GF-D8 (cell line): ENCODE results near the gene PTP4A1.

Source experiments
- DNase-seq: peaks from one replicate; lab custom pipeline; 2025; lab: John Stamatoyannopoulos, UW

PTP4A1 gene

DNA sequence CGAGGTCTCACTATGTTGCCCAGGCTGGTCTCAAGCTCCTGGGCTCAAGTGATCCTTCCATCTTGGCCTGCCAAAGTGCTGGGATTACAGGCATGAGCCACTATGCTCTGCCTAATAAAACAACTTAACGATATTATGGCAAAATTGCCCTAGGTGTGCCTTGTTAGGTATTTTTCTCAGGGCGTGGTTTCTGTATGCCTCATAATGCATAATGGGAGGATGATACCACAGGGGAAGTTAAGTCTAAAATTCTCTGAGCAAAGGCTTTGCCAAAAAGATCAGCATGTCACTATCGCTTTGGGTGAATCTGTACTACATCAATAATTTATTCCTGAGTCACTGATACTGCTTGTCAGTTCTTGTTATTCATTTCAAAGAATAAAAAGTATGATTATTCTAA, 15.9 kb upstream of the PTP4A1 start:
- no peak for DNase-seq

DNA sequence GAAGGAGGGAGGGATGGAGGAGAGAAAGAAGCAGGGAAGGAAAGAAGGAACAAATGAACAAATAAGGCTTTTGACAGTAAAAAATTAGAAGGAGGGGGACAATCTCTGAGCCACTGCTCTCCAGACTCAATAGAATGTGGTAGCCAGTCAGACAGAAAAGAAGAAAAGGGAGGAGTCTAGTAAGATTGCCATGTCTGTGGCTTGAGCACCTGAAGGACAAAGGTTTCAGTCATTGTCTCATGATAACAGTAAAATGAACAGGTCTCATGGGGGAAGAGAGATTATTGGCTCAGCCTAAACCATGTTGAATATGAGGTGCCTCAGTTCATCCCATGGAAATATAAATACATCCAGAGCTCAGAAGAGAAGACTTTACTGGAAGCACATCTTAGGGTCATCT, 14.0 kb upstream of the PTP4A1 start:
- DNase-seq = no peak

DNA sequence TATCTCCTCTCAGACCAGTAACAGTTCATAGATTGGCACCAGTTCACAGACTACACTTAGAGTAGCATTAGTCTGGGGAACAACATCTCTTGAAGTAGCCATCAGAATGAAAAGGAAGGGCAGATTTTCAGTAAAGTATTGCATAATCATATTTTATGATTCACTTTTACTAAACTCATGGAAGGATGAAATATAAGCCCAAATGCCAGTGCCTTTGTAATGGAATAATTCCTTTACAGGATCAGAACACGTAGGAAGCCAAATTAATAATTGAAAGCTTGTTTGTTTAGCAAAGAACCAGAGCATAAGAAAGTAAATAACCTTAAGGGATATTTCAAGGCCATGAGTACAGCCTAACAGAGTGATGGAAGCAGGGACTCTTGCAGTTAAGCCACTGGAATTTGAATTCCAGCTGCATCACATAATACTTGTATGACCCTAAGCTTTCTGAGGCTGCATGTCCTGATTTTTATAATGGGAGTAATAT, 11.4 kb upstream of the PTP4A1 start:
- DNase-seq = no peak

DNA sequence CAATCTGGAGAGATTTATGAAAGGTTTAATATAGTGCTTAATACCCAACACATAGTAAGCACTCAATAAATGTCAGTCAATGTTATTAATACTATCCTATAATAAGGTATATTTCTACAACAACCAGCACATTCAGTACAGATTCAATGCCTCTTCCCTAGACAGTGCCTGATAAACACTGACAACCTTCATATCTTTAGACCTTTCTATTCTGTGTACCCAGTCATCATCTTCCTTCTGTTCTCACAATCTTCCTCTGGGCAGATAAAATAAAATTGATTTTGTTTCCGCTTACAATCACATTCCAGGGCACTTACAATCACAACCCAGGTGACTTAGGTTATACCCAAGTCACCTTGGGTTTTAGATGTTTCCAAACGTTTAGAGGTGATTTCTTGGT, 11.0 kb upstream of the PTP4A1 start:
- DNase-seq = no peak

DNA sequence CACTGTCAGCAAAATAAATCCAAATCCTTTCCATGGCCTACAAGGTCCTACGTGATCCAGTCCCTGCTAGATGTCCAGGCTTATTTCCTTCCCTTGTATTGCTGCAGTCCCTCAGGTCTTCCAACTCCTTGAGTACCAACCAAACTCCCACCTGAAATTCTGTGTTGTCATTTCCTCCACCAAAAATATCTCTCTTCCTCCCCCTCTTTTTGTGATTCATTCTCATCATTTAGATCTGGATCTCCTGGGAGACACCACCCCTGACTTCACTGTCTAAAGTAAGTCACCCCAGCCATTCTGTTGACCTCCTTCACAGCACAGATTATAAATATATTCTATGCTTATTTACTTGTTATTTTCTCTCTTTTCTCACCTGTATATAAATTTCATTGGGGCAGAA, 9.0 kb upstream of the PTP4A1 start:
- DNase-seq = no peak

DNA sequence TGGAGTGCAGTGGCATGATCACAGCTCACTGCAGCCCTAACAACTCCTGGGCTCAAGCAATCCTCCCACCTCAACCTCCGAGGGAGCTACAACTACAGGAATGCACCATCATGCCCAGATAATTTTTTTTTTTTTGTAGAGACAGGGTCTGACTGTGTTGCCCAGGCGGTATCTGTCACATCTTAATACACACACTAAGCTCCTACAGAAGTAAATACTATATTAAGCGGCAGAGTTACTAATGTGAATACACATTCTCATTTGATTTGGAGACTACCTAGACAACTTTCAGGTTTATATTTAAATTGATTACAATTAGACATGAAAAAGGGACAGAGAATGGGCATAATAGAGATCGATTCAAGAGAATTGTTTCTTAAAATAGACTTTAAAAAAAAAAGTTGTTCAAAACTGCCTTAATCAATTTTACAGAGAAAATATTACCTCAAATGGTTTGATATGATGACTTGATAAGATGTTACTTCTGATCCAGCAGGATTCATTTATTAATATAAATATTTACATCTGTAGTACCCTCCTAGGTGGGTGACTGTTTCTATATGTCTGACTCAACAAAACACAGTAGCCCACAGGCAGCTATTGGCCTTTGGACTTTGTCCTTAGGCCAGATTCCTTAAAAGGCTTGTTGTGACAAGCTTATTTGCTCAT, 7.1 kb upstream of the PTP4A1 start:
- no peak for DNase-seq

DNA sequence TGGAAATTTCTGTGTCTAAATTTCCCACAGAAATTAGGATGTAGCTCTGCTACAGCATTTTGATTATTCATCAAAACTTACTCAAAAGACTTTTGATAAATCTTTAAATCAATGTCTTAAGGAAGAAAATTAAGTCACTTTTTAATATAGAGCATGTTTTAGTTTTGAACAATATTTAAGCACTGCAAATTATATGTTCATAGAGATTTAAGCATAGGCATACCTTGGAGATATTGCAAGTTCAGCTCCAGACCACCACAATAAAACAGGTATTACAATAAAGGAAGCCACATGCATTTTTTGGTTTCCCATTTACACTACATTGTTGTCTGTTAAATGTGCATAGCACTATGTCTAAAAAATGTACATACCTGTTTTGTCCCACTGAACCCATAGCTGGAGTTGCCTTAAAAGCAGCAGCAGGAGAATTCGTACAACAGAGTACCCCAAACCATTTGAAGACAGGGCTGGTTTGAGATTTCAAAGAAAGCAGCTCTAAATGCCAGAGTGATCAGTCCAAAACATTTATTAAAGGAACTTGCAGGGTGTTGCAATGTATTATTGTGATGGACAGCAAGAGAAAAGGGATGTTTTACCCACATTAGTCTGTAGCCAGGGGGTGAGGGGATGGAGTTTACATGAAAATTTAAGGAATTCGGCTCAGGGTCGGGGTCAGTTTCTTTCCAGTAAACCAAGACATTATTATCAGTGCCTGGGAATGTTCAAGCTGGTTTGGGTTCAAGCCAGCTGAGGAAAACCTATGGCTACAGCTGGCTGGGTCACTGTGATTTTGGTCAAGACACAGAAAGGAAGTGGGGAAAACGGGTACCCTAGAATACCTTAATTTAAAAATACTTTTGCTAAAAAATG, 6.3 kb upstream of the PTP4A1 start:
- no peak for DNase-seq

DNA sequence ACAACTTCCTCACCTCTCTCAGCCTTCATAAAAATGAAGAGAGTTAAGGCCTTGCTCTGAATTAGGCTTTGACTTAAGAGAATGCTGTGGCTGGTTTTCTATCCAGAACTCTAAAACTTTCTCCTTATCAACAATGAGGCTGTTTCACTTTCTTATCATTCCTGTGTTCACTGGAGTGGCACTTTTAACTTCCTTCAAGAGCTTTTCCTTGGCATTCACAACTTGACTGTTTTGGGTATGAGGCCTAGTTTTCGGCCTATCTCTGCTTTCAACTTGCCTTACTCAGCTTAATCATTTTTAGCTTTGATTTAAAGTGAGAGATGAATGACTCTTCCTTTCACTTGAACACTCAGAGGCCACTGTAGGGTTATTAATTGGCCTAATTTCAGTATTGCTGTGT, 4.3 kb upstream of the PTP4A1 start:
- no peak for DNase-seq

DNA sequence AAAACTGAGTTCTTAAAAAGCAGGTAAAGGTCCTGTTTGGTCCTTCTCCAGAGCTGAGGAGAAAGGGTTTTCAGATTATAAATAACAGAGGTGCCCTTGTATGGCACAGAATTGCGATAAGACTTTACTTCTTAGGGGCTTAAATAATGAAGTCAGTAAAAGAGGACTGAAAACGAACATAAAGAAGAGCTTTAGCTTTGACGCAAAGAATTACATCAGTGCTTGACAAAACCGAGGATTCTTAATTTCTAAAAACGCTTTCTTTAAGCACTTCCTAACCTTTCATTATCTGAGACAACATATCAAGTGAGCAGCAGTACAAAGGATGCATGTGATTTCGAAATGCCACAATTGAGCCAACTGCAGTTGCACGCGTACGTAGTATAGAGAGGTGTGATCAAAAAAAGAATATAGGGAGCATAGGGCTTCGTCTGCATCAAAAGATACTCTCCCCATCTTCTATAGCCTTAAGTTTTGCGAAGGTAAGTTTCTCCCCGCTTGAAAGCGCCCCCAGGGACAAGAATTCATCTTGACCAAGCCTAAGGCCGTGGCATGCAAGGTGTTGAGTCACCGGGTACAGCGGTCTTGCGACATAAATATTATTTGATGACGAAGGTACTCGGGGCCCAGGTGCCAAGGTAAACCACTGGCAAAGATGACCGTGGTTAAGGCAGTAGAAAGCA, 778 bp upstream of the PTP4A1 start:
- DNase-seq = no peak

DNA sequence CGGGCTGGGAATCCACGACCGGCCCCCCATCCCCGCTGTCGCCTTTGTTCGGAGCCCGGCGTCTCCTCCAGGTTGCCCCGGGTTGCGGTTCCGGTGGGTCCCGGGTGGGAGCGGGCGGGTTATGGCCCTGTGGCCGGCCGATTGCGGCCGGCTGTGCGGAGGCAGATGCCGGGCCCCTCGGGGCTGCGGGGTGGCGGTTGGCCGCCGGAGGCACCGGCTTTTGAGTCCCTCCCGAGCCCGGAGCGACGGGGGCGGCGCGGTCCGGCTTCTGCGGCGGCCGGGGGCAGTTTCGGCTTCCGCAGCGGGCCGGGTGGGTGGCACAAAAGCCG, 431 bp downstream of the PTP4A1 start:
- DNase-seq = no peak

DNA sequence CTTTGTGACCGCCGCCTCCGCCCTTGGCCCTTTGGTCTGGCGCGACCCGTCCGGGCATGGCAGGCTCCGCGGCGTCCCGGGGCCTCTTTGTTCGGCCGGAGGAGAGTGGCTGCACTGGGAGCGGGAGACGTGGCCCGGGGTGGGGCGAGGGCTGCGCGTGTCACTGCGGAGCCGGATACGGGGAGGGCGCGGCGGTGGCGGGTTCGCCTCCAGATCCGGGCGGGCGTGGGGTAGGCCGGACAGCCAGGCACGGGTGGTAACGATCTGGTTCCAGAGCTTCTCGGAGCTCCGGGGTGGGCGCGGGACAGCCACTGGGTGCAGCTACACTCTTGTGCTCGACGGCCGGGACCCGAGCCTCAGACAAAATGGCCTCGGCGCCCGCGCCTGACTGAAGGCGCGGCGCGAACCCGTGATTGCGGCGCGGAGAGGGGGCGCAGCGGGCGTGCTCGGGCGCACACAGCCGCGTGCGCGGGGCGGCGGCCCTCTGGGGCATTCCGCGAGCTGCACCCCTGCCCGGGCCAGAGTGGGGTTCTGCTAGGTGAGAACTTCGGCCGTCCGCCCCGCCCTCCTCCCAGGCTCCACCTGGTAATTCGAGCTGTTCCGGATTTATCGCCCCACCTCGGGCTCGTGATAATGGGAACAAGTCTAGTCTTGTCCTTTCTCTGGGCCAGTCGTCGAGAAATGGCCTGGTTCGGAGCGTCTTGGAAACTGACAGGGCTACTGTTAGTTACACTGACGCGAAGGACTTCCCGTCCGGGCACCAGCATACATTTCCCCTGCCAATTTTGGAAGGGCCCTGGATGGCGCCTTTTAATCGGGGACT, 1.0 kb downstream of the PTP4A1 start:
- no peak for DNase-seq

DNA sequence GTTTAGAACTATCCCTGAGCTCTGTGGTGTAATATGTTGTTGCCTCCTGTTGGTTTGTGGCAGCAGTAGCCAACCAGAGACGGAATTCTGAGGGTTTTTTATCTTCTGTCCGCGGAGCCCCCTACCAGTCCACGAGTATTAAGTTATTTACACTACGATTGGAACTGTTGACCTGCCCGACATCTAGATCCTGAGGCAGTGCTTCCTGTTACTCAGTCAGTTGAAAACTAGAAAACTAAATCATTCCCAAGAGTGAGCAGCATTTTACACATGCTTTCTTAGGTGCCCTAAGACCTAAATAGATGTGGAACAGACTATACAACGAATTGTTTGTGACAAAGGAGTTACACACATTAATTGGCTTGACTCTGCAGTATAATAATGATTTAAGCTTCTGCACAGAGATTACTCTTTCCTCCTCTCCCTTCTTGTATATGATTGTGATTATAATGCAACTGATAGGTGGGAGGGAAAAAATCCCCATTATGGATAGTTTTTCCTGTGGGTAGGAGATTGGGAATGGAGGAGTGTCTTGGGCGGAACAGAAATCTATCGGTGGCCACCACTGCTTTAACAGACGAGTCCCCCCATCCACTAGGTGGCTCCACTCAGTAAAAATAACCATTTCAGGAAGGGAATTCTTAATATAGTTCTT, 1.7 kb downstream of the PTP4A1 start:
- peak; percentile 59 for DNase-seq

DNA sequence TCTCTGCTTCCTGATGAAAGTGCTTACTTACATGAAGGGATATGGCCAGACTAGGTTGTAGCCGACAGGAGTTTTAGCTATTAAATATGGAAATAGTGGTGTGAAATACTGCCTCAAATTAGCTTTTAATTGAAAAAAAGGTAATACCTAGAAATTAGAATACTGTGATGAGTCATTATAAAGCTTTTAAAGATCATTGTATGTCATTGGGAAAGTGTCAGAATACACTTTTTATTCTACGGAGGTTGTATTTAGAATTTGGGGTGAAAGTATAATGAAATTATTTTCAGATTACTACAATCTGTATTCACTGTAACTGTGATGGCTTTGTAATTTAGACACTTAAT, 2.2 kb downstream of the PTP4A1 start:
- DNase-seq = no peak

DNA sequence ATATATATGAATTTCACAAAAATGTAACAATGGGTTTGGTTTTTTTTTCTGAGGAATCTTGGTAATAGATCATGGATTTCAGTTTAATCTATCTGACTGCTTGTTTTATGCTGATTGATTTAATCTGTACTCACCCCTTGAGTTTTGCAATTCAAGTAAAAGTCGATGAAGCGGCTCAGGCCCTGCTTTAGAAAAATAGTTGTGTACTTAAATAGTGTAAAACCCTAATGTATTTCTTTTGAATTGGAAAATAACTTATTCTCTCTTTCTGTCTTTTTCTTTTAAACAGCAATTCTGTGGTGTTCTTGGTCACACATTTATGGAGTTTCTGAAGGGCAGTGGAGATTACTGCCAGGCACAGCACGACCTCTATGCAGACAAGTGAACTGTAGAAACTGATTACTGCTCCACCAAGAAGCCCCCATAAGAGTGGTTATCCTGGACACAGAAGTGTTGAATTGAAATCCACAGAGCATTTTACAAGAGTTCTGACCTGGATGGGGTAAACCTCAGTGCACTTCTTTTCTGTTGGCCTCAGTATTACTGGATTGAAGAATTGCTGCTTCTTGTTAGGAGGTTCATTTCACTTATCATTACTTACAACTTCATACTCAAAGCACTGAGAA, 4.0 kb downstream of the PTP4A1 start:
- no peak for DNase-seq

DNA sequence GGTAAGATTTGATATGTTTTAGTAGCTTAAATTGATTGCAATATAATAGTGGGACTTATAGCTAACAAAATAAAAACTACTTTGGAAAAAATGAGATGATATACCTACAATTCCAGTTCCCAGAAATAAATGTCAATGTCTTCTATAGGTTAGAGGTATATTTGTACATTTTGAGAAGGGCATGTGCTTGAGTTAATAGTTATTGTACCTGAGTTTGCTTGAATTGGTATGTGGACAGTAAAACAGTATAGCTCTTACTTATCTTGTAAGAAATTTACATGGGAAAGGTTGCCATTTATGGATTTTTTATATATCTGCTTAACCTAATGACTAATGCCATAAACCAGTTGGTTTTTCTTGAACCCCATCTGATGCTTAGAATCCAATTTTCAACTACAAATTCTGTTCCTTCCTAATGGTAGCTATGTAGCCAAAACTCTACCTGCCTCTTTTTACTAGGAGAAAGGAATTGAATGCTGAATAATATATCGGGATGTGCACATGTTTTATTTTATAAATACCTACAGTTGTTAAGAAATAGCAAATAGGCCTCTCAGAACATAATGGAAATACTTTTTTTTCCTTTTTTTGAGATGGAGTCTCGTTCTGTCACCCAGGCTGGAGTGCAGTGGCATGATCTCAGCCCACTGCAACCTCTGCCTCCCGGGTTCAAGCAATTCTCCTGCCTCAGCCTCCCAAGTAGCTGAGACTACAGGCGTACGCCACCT, 4.9 kb downstream of the PTP4A1 start:
- no peak for DNase-seq

DNA sequence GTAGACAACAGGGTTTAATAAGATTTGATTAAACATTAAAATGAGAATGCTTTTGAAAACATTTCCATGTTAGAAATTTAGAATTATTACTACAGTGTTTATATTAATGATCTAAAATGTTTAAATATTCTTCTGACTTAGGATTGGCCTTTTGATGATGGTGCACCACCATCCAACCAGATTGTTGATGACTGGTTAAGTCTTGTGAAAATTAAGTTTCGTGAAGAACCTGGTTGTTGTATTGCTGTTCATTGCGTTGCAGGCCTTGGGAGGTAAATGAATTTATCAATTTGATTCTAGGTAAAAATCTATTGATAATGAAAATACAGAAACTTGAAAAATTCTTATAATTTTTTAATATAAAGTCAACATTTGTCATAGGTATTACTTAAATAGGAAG, 6.5 kb downstream of the PTP4A1 start:
- DNase-seq = no peak

DNA sequence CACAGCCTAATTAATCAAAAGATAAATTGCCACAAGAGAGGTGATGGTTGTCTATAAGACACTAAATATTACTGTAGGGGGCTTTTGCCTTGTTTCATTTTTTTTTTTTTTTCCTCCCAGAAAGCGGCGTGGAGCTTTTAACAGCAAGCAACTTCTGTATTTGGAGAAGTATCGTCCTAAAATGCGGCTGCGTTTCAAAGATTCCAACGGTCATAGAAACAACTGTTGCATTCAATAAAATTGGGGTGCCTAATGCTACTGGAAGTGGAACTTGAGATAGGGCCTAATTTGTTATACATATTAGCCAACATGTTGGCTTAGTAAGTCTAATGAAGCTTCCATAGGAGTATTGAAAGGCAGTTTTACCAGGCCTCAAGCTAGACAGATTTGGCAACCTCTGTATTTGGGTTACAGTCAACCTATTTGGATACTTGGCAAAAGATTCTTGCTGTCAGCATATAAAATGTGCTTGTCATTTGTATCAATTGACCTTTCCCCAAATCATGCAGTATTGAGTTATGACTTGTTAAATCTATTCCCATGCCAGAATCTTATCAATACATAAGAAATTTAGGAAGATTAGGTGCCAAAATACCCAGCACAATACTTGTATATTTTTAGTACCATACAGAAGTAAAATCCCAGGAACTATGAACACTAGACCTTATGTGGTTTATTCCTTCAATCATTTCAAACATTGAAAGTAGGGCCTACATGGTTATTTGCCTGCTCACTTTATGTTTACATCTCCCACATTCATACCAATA, 7.8 kb downstream of the PTP4A1 start:
- no peak for DNase-seq

DNA sequence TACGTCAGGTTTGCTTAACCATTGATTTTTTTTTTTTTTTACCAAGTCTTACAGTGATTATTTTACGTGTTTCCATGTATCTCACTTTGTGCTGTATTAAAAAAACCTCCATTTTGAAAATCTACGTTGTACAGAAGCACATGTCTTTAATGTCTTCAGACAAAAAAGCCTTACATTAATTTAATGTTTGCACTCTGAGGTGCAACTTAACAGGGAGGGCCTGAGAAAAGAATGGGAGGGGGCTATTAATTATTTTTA, 8.4 kb downstream of the PTP4A1 start:
- no peak for DNase-seq

DNA sequence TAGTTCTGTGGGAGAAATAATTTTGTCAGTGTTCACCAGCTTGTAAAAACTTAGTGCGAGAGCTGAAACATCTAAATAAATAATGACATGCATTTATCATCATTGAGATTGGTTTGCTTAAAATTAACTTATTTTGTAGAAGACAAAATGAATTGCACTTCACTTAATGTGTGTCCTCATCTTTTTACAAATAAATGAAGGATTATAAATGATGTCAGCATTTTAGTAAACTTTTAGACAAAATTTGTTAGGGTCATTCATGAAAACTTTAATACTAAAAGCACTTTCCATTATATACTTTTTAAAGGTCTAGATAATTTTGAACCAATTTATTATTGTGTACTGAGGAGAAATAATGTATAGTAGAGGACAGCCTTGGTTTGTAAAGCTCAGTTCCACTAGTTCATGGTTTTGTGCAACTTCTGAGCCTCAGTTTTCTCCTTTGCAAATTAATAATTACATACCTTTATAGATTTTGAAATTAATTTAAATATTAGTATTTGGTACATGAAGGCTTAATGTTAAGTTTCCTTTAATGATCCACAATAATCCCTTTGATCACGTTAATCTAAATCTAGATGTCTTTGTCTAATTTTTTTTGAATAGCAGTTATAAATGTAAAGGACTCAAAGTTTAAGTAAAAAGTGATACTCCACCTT, 9.2 kb downstream of the PTP4A1 start:
- DNase-seq = no peak
